Gastrocnemius medialis (tissue), 4 donors: ENCODE results near the gene TFR2.

Experiments used
- POLR2A ChIP-seq, 2 donors: fragments of 450-650 bp; IDR thresholded peaks; one replicate each; pipeline ENCODE4 v1.6.1; 2017; ENCODE audit warnings: antibody characterized with exemption in 2 of 2, mild to moderate bottlenecking in 2 of 2, moderate library complexity in 2 of 2
- TF ChIP-seq, protein P1 (sequence below), 5 experiments: fragments of 450-650 bp in 3 of 5; fragments of 200-600 bp in 2 of 5; sonication (generic) in 2 of 5; IDR thresholded peaks in 4 of 5; conservative IDR thresholded peaks in 1 of 5; 1 replicate in 4 of 5; 2 replicates in 1 of 5; pipeline ENCODE4 v1.5.1; 2016 to 2019; ENCODE audit warnings: antibody characterized with exemption in 5 of 5, mild to moderate bottlenecking in 3 of 5, moderate library complexity in 3 of 5

DNA sequence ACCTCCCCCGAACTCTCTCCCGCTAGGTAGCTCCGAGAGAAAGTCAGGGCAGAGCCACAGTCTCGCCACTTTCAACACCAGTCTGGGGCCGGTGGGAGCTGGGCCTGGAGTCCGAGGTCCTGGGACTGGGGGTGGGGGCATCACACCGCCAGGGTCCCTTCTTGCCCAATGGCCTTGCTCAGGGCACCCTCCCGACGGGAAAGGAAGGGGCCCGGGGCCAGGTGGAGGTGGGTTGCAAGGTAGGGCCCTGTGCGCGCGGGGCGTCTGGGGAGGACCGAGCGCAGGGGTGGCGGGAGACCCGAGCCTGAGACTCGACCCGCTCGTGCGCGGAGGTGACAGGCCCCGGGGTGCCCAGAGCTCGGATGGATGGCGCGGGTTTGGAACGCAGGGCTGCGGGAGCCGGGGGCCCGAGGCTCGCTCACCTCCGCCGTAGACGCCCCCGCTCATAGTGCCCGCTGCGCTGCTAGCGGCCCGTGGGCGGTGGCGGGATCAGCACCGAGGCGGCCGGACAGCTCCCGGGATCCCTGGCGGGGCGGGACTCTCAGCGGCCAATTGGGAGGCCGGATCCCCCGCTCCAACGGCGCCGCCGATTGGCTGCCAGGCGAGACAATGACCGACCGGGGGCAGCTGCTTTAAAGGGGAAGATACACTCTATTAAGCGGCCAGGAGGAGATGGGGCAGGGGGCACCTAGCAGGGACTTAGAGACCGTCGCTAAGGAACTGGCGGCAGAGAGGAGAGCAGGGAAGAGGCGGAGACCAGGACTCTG lies 14.7 kb upstream of the TFR2 start, which contains the start of gene ACTL6B:
- TF ChIP-seq, protein P1, sequence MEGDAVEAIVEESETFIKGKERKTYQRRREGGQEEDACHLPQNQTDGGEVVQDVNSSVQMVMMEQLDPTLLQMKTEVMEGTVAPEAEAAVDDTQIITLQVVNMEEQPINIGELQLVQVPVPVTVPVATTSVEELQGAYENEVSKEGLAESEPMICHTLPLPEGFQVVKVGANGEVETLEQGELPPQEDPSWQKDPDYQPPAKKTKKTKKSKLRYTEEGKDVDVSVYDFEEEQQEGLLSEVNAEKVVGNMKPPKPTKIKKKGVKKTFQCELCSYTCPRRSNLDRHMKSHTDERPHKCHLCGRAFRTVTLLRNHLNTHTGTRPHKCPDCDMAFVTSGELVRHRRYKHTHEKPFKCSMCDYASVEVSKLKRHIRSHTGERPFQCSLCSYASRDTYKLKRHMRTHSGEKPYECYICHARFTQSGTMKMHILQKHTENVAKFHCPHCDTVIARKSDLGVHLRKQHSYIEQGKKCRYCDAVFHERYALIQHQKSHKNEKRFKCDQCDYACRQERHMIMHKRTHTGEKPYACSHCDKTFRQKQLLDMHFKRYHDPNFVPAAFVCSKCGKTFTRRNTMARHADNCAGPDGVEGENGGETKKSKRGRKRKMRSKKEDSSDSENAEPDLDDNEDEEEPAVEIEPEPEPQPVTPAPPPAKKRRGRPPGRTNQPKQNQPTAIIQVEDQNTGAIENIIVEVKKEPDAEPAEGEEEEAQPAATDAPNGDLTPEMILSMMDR (IDR thresholded peaks at IDR 0.05 in 4 of 5, conservative IDR thresholded peaks at IDR 0.05 in 1 of 5): no peak
- TF ChIP-seq POLR2A (IDR thresholded peaks at IDR 0.05): no peak
